ENCODE measurements around the gene RTL9.
"Not testable (repeated sequence)": the region's sequence is repeated elsewhere in the genome, so short reads cannot be mapped to it uniquely, and the experiment has no call there.

- TF ChIP-seq CTCF, POLR2A (IDR thresholded peaks at IDR 0.05): not testable (repeated sequence)
Observed at GRCh38 chrX:110406250-110406649, 47.6 kb downstream of the RTL9 start.

Data from lower leg skin (tissue), 3 donors.